Fibroblast of mammary gland (primary cell): ENCODE results near the gene ZC3H13.

Source experiments
- DNase-seq: peaks from one replicate; pipeline ENCODE4 v3.0.0-alpha.2; 2010; ENCODE audit warnings: low read depth
- H3K4me3 ChIP-seq: 2 replicates; pipeline ENCODE4 v1.5.1; 2011; ENCODE audit warnings: low read depth, mild to moderate bottlenecking, low read length, moderate library complexity; ENCODE audit not compliant: control insufficient read depth
- TF ChIP-seq, protein P1 (sequence below): conservative IDR thresholded peaks from 2 replicates; pipeline ENCODE4 v1.5.1; 2011; ENCODE audit warnings: low read depth, low read length, inconsistent platforms; ENCODE audit not compliant: control insufficient read depth, insufficient read depth

The ZC3H13 gene

DNA sequence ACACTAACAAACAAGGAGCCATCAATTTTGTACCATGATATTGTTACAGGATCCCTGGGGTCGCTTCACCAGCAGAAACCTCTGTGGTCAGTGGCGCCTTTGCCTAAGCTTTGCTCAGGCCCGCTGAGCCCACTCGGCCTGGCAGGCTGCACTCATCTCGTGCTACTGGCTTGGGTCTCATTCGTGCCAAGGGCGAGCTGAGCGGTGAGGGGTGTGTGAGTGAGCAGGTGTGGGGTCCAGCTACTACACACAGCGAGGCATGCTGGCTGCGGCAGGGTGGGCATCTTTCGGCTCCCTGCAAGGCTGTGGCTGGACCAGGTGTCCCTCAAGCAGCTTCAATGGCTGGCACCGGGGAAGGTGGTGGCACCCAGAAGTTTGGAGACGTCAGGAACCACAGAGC, 33.2 kb upstream of the ZC3H13 start:
- no peak for DNase-seq
- TF ChIP-seq, protein P1, sequence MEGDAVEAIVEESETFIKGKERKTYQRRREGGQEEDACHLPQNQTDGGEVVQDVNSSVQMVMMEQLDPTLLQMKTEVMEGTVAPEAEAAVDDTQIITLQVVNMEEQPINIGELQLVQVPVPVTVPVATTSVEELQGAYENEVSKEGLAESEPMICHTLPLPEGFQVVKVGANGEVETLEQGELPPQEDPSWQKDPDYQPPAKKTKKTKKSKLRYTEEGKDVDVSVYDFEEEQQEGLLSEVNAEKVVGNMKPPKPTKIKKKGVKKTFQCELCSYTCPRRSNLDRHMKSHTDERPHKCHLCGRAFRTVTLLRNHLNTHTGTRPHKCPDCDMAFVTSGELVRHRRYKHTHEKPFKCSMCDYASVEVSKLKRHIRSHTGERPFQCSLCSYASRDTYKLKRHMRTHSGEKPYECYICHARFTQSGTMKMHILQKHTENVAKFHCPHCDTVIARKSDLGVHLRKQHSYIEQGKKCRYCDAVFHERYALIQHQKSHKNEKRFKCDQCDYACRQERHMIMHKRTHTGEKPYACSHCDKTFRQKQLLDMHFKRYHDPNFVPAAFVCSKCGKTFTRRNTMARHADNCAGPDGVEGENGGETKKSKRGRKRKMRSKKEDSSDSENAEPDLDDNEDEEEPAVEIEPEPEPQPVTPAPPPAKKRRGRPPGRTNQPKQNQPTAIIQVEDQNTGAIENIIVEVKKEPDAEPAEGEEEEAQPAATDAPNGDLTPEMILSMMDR = no peak
- H3K4me3 ChIP-seq = no peak overlapping the region

DNA sequence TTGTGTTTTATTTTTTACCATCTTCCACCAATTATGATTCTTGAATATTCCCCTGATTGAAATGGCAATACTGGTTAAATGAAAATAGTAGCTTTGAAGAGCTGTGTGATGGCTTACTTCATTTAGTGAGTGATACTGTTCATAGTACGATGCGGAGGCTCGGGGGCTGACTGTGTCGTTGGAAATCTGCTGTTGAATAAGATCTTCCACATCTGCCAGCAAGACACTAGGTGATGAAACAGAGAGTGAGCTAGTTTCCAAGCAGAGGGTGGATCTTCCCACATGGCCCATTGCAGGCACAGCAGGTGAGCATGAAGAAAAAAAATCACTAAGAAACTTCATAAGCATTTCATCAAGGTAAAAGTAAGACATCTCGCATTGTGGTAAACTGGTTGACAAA, 29.8 kb upstream of the ZC3H13 start:
- TF ChIP-seq, protein P1 = no peak
- DNase-seq = no peak
- no peak overlapping the region for H3K4me3 ChIP-seq

DNA sequence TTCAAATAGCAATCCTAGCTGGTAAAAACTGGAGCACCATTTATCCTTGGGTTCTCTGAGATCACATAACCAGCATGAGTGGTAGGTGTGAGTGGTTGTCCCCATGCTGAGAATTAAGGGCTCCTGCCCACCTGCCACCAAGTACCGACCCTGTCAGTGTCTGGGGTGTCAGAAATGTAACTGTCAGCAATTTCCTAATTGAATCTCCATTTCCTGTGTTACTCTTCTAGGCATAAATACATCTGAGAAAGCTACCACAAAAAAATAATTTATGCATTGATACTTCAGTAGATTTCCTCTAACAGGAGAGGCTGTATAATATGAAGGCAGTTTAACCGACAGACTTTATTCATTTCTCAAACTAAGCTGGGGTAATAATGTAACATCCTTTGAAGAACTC, 27.2 kb upstream of the ZC3H13 start:
- TF ChIP-seq, protein P1 = no peak
- no peak overlapping the region for H3K4me3 ChIP-seq
- no peak for DNase-seq

DNA sequence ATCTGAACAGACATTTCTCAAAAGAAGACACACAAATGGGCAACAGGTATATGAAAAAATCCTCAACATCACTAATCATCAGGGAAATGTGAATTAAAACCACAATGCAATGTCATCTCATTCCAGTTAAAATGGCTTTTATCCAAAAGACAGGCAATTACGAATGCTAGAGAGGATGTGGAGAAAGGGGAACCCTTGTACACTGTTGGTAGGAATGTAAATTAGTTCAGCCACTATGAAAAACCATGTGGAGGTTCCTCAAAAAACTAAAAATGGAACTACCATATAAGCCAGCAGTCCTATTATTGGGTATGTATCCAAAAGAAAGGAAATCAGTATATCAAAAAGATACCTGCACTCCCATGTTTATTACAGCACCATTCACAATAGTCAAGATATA, 24.7 kb upstream of the ZC3H13 start:
- no peak overlapping the region for H3K4me3 ChIP-seq
- DNase-seq = no peak
- TF ChIP-seq, protein P1 = no peak

DNA sequence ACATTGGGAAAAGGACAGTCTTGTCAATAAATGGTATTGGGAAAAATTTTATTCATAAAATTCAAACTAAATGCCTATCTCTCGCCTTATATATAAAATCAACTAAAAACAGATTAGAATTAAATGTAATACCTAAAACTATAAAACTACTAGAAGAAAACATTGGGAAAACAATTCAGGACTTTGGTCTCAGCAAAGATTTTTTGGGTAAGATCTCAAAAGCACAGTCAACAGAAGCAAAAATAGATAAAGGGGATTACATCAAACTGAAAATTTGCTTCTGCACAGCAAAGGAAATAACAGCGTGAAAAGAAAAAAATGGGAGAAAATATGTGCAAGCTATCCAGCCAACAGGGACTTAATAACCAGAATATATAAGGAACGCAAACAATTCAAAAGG, 24.3 kb upstream of the ZC3H13 start:
- TF ChIP-seq, protein P1 = no peak
- no peak for DNase-seq
- no peak overlapping the region for H3K4me3 ChIP-seq

DNA sequence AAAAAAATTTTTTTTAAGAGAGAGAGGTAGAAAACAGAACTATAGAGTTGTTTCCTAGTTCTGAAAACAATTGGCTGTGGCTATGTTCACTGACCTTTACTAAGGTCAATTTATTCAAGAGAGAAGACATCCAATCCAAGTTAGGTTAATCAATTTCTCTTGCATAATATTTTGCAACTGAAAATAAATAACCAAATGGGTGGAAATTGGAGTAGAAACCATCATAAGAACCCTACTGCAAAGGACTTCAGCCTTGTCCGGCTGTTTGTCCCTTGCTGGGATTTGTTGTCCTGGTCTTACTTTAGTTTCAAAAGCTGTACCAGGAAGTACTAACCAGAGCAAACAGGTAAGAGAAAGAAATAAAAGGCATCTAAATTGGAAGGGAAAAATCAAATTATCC, 23.3 kb upstream of the ZC3H13 start:
- H3K4me3 ChIP-seq = no peak overlapping the region
- no peak for DNase-seq
- TF ChIP-seq, protein P1 = no peak

DNA sequence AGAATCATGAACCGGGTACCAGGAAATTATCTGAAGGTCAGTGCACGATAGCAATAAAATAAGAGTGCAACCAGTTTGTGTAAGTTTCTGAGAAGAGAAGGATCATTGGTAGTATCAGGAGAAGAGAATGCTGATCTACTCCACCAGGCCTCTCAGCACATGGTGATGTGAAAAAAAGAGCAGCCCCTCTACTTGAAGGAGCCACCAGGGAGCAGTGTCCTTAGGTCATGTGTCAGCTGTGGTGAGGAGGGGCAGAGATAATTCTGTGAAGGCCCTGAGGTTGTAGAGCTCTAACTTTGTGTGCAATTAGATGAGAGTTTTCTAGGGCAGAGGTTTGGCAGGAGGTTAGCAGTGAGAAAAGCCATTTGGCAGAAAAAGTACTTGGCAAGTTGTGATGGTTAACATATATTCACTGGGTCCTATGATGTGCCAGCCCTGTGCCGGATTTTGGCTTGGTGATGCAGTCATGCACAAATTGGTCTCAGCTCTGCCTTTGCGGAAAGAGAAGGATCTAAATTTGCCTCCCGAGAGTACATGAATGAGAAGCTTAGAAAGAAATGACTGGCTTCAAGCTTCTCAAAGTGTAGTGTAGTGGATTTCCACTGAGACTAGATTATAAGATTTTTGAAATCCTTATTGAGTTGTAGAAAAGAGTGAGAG, 19.2 kb upstream of the ZC3H13 start:
- no peak for DNase-seq
- TF ChIP-seq, protein P1 = no peak
- H3K4me3 ChIP-seq = no peak overlapping the region
